IMR-90 (cell line): ENCODE measurements around the gene PTCH1. TPM values are rescaled to one million over a fixed set of nuclear protein-coding genes. Genes with fewer than 3 reads are reported as not detected.
A peak's percentile ranks its signal among the peaks of the same experiment; 100 is the strongest.

ENCODE experiments used
- ATAC-seq: fragments of 200-7000 bp; cut with Tn5 transposase; 2 replicates; pipeline ENCODE4 v1.9.1; 2020; ENCODE audit warnings: low read depth, mild to moderate bottlenecking, moderate library complexity
- BruUV-seq: library from RNA; stranded (reverse); fragments of 400-500 nt; replicated peaks from 2 replicates; lab custom pipeline; 2021; lab: Mats Ljungman, UMichigan
- CTCF ChIA-PET: fragments of 300-600 bp; formaldehyde crosslinking; extraction: SDS; loops from one replicate; lab custom pipeline; 2021; ENCODE audit warnings: antibody characterized with exemption; lab: Yijun Ruan, JAX
- POLR2A ChIA-PET: fragments of 300-600 bp; sonication (Branson Sonifier 250); formaldehyde crosslinking; loops from one replicate; lab custom pipeline; 2022; ENCODE audit warnings: antibody characterized with exemption; ENCODE audit not compliant: unreplicated experiment; lab: Charles Lee
- DNase-seq: peaks from one replicate; pipeline ENCODE4 v3.0.0; 2013
- H2AFZ ChIP-seq: replicated peaks from 2 replicates; pipeline ENCODE3; 2013; ENCODE audit warnings: low read length, mild to moderate bottlenecking; ENCODE audit not compliant: poor library complexity
- H2AK5ac ChIP-seq: 2 replicates; pipeline ENCODE4 v1.6.1; 2013; ENCODE audit warnings: low read depth, low read length, inconsistent platforms
- H2AK9ac ChIP-seq: replicated peaks from 2 replicates; pipeline ENCODE3; 2013; ENCODE audit warnings: mild to moderate bottlenecking, low read depth, low read length, moderate library complexity; ENCODE audit not compliant: poor library complexity
- H2BK120ac ChIP-seq: 2 replicates; pipeline ENCODE4 v1.6.1; 2013; ENCODE audit warnings: low read depth, low read length, inconsistent platforms
- H2BK15ac ChIP-seq: 3 replicates; pipeline ENCODE4 v1.6.1; 2013; ENCODE audit warnings: low read depth, low read length, inconsistent platforms
- H2BK20ac ChIP-seq: 2 replicates; pipeline ENCODE4 v1.6.1; 2013; ENCODE audit warnings: low read depth, mild to moderate bottlenecking, inconsistent platforms, low read length, moderate library complexity
- H2BK5ac ChIP-seq: 2 replicates; pipeline ENCODE4 v1.6.1; 2013; ENCODE audit warnings: mild to moderate bottlenecking, low read depth, low read length, inconsistent platforms; ENCODE audit not compliant: poor library complexity, severe bottlenecking
- H3K14ac ChIP-seq: replicated peaks from 2 replicates; pipeline ENCODE4 v1.6.1; 2013; ENCODE audit warnings: low read depth, low read length, inconsistent platforms
- H3K18ac ChIP-seq: 2 replicates; pipeline ENCODE4 v1.6.1; 2013; ENCODE audit warnings: low read depth, low read length, control low read depth
- H3K23ac ChIP-seq: 2 replicates; pipeline ENCODE4 v1.6.1; 2013; ENCODE audit warnings: low read depth, low read length, inconsistent platforms
- H3K27ac ChIP-seq: 2 replicates; pipeline ENCODE4 v1.5.1; 2013; ENCODE audit warnings: mild to moderate bottlenecking, control low read depth, low read length; ENCODE audit not compliant: insufficient read depth
- H3K27me3 ChIP-seq: 2 replicates; pipeline ENCODE4 v1.6.1; 2013; ENCODE audit warnings: low read length; ENCODE audit not compliant: control insufficient read depth, insufficient read depth
- H3K36me3 ChIP-seq: 2 replicates; pipeline ENCODE4 v1.6.1; 2013; ENCODE audit warnings: low read length, mixed read lengths; ENCODE audit not compliant: control insufficient read depth, insufficient read depth
- H3K4ac ChIP-seq: 2 replicates; pipeline ENCODE4 v1.6.1; 2013; ENCODE audit warnings: low read depth, low read length, inconsistent platforms
- H3K4me1 ChIP-seq: 2 replicates; pipeline ENCODE4 v1.6.1; 2013; ENCODE audit warnings: low read length, mixed read lengths; ENCODE audit not compliant: control insufficient read depth, insufficient read depth
- H3K4me2 ChIP-seq: 2 replicates; pipeline ENCODE4 v1.6.1; 2013; ENCODE audit warnings: low read depth, mild to moderate bottlenecking, control low read depth, low read length, moderate library complexity
- H3K4me3 ChIP-seq: 2 replicates; pipeline ENCODE4 v1.5.1; 2013; ENCODE audit warnings: low read depth, mild to moderate bottlenecking, control low read depth, low read length, moderate library complexity; ENCODE audit not compliant: insufficient read depth
- H3K56ac ChIP-seq: 2 replicates; pipeline ENCODE4 v1.6.1; 2013; ENCODE audit warnings: low read length, inconsistent platforms; ENCODE audit not compliant: insufficient read depth; ENCODE audit errors: extremely low read depth
- H3K79me1 ChIP-seq, 2 experiments: 2 replicates each; pipeline ENCODE4 v1.6.1; 2013; ENCODE audit warnings: low read length in 2 of 2, inconsistent platforms in 1 of 2, low read depth in 1 of 2
- H3K9ac ChIP-seq: 2 replicates; pipeline ENCODE4 v1.6.1; 2013; ENCODE audit warnings: low read depth, low read length, control low read depth
- H3K9me1 ChIP-seq: 2 replicates; pipeline ENCODE4 v1.6.1; 2013; ENCODE audit warnings: low read length, inconsistent platforms; ENCODE audit not compliant: insufficient read depth
- H3K9me3 ChIP-seq: 2 replicates; pipeline ENCODE4 v1.6.1; 2013; ENCODE audit warnings: low read length; ENCODE audit not compliant: control insufficient read depth, insufficient read depth
- H4K20me1 ChIP-seq: 2 replicates; pipeline ENCODE4 v1.6.1; 2013; ENCODE audit warnings: low read length, inconsistent platforms; ENCODE audit not compliant: insufficient read depth
- H4K5ac ChIP-seq: 2 replicates; pipeline ENCODE4 v1.6.1; 2013; ENCODE audit warnings: mild to moderate bottlenecking, low read depth, low read length, control low read depth
- H4K8ac ChIP-seq, 2 experiments: 2 replicates each; pipeline ENCODE4 v1.6.1; 2013; ENCODE audit warnings: low read depth in 2 of 2, low read length in 2 of 2, control low read depth in 1 of 2, inconsistent platforms in 1 of 2
- H4K91ac ChIP-seq: 2 replicates; pipeline ENCODE4 v1.6.1; 2013; ENCODE audit warnings: low read depth, low read length, inconsistent platforms; ENCODE audit not compliant: insufficient read depth
- CEBPB ChIP-seq: IDR thresholded peaks from 2 replicates; pipeline ENCODE4 v1.6.1; 2012; ENCODE audit warnings: low read depth, low read length, improper control_type of control experiment
- CHD1 ChIP-seq: IDR thresholded peaks from 2 replicates; pipeline ENCODE4 v1.6.1; 2012; ENCODE audit warnings: low read depth, low read length, improper control_type of control experiment
- FOS ChIP-seq: fragments of 150-350 bp; IDR thresholded peaks from 2 replicates; pipeline ENCODE4 v1.6.1; 2016; ENCODE audit warnings: low read depth, low read length
- WGBS, 2 experiments: methylation state at CpG; one replicate each; pipeline versions ENCODE4 v1.1.5 to v1.1.7; 2013; ENCODE audit warnings: missing lambda C conversion rate in 2 of 2; ENCODE audit not compliant: insufficient read length in 1 of 2; ENCODE audit errors: extremely low coverage in 2 of 2; 5-methylcytosine and 5-hydroxymethylcytosine counted together
- dilution Hi-C: fragments of 300-500 bp; cut with HindIII; formaldehyde crosslinking; loops from one replicate; pipeline ENCODE4 v1.14.3; 2018; ENCODE audit warnings: low sequenced_read_pairs; ENCODE audit not compliant: unreplicated experiment
- in situ Hi-C: fragments of 300-500 bp; cut with MboI; formaldehyde crosslinking; loops from 3 replicates; pipeline ENCODE4 v1.14.3; 2019; ENCODE audit warnings: low sequenced_read_pairs, inconsistent platforms, mixed read lengths
- intact Hi-C: fragments of 100-400 bp; cut with micrococcal nuclease; formaldehyde crosslinking; loops from 2 replicates; pipeline ENCODE4 v1.10.0; 2022
- polyA plus RNA-seq, 3 experiments: library from polyadenylated mRNA; depleted of rRNA; stranded (reverse); fragments of >200 nt; gene quantifications; 2 replicates each; pipeline ENCODE4 v1.2.3, GENCODE V29; 2012; ENCODE audit warnings: low replicate concordance in 1 of 3
- total RNA-seq: library from RNA; depleted of rRNA; stranded (reverse); fragments of >200 nt; gene quantifications from 2 replicates; pipeline ENCODE4 v1.2.3, GENCODE V29; 2012
- TF ChIP-seq, protein P1 (sequence below): conservative IDR thresholded peaks from 2 replicates; pipeline ENCODE4 v1.5.1; 2012; ENCODE audit warnings: mild to moderate bottlenecking, low read depth, low read length, improper control_type of control experiment

The PTCH1 gene
- total and polyA plus RNA-seq, 2 of the 4 experiments (the other 2 are of a cell fraction) = 4.1 to 5.0 TPM

DNA sequence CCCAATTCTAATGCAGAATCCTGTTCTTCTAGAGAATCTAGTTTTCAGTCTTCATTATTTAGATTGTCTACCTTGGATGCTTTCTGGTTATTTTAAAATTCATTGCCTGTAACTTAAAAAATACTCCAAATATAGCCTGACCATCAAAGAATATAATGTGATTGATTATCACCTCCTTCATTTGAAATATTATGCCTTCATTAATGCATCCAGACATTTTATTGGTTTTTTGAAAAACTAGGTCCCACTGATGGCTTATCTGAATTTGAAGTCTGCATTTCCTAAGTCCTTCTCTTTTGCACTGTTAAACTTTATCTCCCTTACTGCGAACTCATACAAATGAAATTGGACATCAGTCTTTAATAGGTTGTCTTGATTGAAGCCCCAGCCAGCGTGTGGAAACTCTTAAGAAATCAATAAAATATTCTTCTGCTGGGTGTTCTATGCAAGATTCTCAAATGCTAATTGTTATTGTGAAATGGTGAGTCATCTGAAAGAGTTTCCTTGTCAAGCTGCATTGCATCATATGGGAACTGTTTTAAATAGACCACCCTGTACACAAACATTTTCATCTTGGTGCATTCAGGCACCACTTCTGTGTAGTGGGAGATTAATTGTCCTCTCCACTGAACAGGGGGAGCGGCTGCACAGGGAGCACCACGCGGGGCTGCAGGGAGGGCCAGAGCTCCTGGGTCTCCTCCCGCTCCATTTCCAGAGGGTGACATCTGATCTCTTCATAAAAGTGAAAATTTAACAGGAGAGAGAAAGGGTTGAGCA, 106.9 kb downstream of the PTCH1 start:
- Histone ChIP-seq H2AFZ (peak overlapping the region; percentile 54), H3K23ac (no peak overlapping the region), H2AK5ac (no peak overlapping the region), H3K79me1 (no peaks in the 10 kb centered on the region), H3K27me3 (no peaks in the 10 kb centered on the region), H2BK5ac (no peak overlapping the region), H4K91ac (no peak overlapping the region; the same call in 1 of the 2 replicates), H3K4me3 (no peak overlapping the region), H3K4me1 (peaks cover 5% of the 10 kb centered on the region), H2BK120ac (peak overlapping the region; percentile 71), H2AK9ac (no peak overlapping the region), H3K56ac (no peak overlapping the region), H4K20me1 (no peaks in the 10 kb centered on the region), H2BK20ac (peak overlapping the region; percentile 60), H3K36me3 (no peaks in the 10 kb centered on the region), H4K8ac (0 out of 4 replicates have a peak overlapping the region, but pooled peaks of 1 of the 2 experiments have one; percentile 48), H4K5ac (no peak overlapping the region), H3K27ac (no peak overlapping the region), H3K9me1 (0 out of 2 replicates have a peak, but pooled peaks cover 3% of the 10 kb centered on the region), H3K9ac (no peak overlapping the region), H3K9me3 (no peaks in the 10 kb centered on the region), H3K4me2 (peak overlapping the region; percentile 36), H3K18ac (no peak overlapping the region), H3K4ac (peak overlapping the region; percentile 65; the same call in 1 of the 2 replicates), H3K14ac (no peak overlapping the region), H2BK15ac (no peak overlapping the region; the same call in 2 of the 3 replicates)
- CTCF ChIA-PET = no interaction called here
- POLR2A ChIA-PET = no interaction called here
- intact Hi-C loops (no loop called here), in situ Hi-C loops (no loop called here), dilution Hi-C loops (no loop called here)
- peak; percentile 99 for TF ChIP-seq CEBPB
- TF ChIP-seq, protein P1, sequence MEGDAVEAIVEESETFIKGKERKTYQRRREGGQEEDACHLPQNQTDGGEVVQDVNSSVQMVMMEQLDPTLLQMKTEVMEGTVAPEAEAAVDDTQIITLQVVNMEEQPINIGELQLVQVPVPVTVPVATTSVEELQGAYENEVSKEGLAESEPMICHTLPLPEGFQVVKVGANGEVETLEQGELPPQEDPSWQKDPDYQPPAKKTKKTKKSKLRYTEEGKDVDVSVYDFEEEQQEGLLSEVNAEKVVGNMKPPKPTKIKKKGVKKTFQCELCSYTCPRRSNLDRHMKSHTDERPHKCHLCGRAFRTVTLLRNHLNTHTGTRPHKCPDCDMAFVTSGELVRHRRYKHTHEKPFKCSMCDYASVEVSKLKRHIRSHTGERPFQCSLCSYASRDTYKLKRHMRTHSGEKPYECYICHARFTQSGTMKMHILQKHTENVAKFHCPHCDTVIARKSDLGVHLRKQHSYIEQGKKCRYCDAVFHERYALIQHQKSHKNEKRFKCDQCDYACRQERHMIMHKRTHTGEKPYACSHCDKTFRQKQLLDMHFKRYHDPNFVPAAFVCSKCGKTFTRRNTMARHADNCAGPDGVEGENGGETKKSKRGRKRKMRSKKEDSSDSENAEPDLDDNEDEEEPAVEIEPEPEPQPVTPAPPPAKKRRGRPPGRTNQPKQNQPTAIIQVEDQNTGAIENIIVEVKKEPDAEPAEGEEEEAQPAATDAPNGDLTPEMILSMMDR = no peak
- peak; percentile 97 for TF ChIP-seq FOS
- TF ChIP-seq CHD1 = no peak
- DNase-seq (peak; percentile 90), ATAC-seq (peak; percentile 73)
- no TSS peak for BruUV-seq
- WGBS, 2 experiments = no CpG with 5 or more reads among the region's 6 CpGs
